ENCODE measurements around the gene PICK1.

Gene PICK1

DNA sequence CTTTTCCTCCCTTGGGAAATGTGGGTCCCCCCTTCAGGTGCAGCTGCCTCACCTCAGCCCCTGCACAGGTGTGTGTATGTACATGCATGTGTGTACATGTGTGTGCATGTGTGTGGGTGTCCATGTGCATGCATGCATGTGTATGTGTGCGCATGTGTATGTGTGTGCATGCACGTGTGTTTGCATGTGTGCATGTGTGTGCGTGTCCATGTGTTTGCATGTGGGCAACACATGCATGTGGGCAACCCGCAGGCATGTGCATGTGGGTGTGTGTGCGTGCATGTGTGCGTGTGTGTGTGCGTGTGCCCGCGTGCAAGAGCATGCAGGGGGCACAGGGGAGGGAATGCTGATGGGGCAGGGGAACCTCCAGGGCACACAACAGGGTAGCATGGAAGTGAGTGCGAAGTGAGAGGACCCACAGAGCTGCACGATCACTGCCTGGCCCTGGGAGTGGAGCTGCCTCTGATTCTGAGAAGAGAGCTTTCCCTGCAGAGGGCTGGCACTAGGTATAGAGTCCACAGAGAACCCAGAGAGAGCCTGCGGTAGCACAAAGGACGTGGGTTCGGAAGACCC is 67.9 kb downstream of the PICK1 start:
- DNase-seq (ENCODE audit: low read depth): no peak
- TF ChIP-seq POLR2A (IDR thresholded peaks at IDR 0.05; ENCODE audit: extremely low read depth, insufficient read length) (no peak), MYC (IDR thresholded peaks at IDR 0.05; ENCODE audit: low read depth, low read length) (no peak)
- TF ChIP-seq, protein P1, sequence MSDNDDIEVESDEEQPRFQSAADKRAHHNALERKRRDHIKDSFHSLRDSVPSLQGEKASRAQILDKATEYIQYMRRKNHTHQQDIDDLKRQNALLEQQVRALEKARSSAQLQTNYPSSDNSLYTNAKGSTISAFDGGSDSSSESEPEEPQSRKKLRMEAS (IDR thresholded peaks at IDR 0.05; ENCODE audit: low read depth, low read length): no peak
- TF ChIP-seq, protein P2, sequence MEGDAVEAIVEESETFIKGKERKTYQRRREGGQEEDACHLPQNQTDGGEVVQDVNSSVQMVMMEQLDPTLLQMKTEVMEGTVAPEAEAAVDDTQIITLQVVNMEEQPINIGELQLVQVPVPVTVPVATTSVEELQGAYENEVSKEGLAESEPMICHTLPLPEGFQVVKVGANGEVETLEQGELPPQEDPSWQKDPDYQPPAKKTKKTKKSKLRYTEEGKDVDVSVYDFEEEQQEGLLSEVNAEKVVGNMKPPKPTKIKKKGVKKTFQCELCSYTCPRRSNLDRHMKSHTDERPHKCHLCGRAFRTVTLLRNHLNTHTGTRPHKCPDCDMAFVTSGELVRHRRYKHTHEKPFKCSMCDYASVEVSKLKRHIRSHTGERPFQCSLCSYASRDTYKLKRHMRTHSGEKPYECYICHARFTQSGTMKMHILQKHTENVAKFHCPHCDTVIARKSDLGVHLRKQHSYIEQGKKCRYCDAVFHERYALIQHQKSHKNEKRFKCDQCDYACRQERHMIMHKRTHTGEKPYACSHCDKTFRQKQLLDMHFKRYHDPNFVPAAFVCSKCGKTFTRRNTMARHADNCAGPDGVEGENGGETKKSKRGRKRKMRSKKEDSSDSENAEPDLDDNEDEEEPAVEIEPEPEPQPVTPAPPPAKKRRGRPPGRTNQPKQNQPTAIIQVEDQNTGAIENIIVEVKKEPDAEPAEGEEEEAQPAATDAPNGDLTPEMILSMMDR (IDR thresholded peaks at IDR 0.05; ENCODE audit: low read depth, low read length): no peak
- H3K4me3 ChIP-seq (ENCODE audit: low read depth, low read length): no peak overlapping the region

All from NB4 (cell line).